ENCODE results near the gene TTC19.

Gene TTC19

GRCh38 chr17:16068323-16068722 is 68.7 kb downstream of the TTC19 start:
- DNase-seq = no peak
- TF ChIP-seq POLR2A (IDR thresholded peaks at IDR 0.05; ENCODE audit: low read length) (no peak), GATA1 (IDR thresholded peaks at IDR 0.05; ENCODE audit: low read depth, low read length) (no peak)

GRCh38 chr17:16072031-16072430 is 72.4 kb downstream of the TTC19 start:
- DNase-seq = no peak
- no peak for TF ChIP-seq POLR2A (IDR thresholded peaks at IDR 0.05; ENCODE audit: low read length)
- TF ChIP-seq GATA1 (IDR thresholded peaks at IDR 0.05; ENCODE audit: low read depth, low read length) = no peak

GRCh38 chr17:16073845-16074244 is 74.2 kb downstream of the TTC19 start:
- no peak for DNase-seq
- TF ChIP-seq GATA1 (IDR thresholded peaks at IDR 0.05; ENCODE audit: low read depth, low read length) (no peak), POLR2A (IDR thresholded peaks at IDR 0.05; ENCODE audit: low read length) (no peak)

- no peak for TF ChIP-seq POLR2A (IDR thresholded peaks at IDR 0.05; ENCODE audit: low read length)
- TF ChIP-seq GATA1 (IDR thresholded peaks at IDR 0.05; ENCODE audit: low read depth, low read length) = no peak
- no peak for DNase-seq
These were observed 74.8 kb downstream of the TTC19 start for GRCh38 chr17:16074423-16074822.

GRCh38 chr17:16075949-16076348 is 76.3 kb downstream of the TTC19 start:
- no peak for DNase-seq
- TF ChIP-seq POLR2A (IDR thresholded peaks at IDR 0.05; ENCODE audit: low read length) (no peak), GATA1 (IDR thresholded peaks at IDR 0.05; ENCODE audit: low read depth, low read length) (no peak)

Data from erythroblast (primary cell).